Fibroblast of mammary gland (primary cell): Measurements from ENCODE around the gene STIM2.
A peak's percentile ranks its signal among the peaks of the same experiment; 100 is the strongest.

Experiments used
- DNase-seq: peaks from one replicate; pipeline ENCODE4 v3.0.0-alpha.2; 2010; ENCODE audit warnings: low read depth
- H3K4me3 ChIP-seq: 2 replicates; pipeline ENCODE4 v1.5.1; 2011; ENCODE audit warnings: low read depth, mild to moderate bottlenecking, low read length, moderate library complexity; ENCODE audit not compliant: control insufficient read depth
- CTCF ChIP-seq: conservative IDR thresholded peaks from 2 replicates; pipeline ENCODE4 v1.5.1; 2011; ENCODE audit warnings: low read depth, low read length, inconsistent platforms; ENCODE audit not compliant: control insufficient read depth, insufficient read depth

STIM2 gene

GRCh38 chr4:26836539-26836938 lies 24.1 kb upstream of the STIM2 start:
- DNase-seq = no peak
- no peak for TF ChIP-seq CTCF
- no peak overlapping the region for H3K4me3 ChIP-seq

- H3K4me3 ChIP-seq = no peak overlapping the region
- DNase-seq = no peak
- no peak for TF ChIP-seq CTCF
Observed at GRCh38 chr4:26837993-26838842, 22.4 kb upstream of the STIM2 start.

- no peak for DNase-seq
- no peak for TF ChIP-seq CTCF
- H3K4me3 ChIP-seq = no peak overlapping the region
Observed at GRCh38 chr4:26839016-26839415, 21.6 kb upstream of the STIM2 start.

GRCh38 chr4:26839534-26839951 lies 21.1 kb upstream of the STIM2 start:
- H3K4me3 ChIP-seq = no peak overlapping the region
- DNase-seq = peak; percentile 84
- no peak for TF ChIP-seq CTCF

GRCh38 chr4:26840786-26841185 lies 19.9 kb upstream of the STIM2 start:
- H3K4me3 ChIP-seq = no peak overlapping the region
- no peak for DNase-seq
- TF ChIP-seq CTCF = no peak

GRCh38 chr4:26842911-26843310 lies 17.7 kb upstream of the STIM2 start:
- DNase-seq = no peak
- TF ChIP-seq CTCF = no peak
- H3K4me3 ChIP-seq = no peak overlapping the region
